Stimulated activated CD8-positive, alpha-beta memory T cell treated with anti-CD3 and anti-CD28 coated beads, Interleukin-4, amount 100 ng/mL, for 48 hours (primary cell): ENCODE data around the gene MMP24.
"Not testable (repeated sequence)": the region's sequence is repeated elsewhere in the genome, so short reads cannot be mapped to it uniquely, and the experiment has no call there.

Source experiments
- DNase-seq: peaks from one replicate; pipeline ENCODE4 v3.0.0-alpha.2; 2020

Gene MMP24

DNA sequence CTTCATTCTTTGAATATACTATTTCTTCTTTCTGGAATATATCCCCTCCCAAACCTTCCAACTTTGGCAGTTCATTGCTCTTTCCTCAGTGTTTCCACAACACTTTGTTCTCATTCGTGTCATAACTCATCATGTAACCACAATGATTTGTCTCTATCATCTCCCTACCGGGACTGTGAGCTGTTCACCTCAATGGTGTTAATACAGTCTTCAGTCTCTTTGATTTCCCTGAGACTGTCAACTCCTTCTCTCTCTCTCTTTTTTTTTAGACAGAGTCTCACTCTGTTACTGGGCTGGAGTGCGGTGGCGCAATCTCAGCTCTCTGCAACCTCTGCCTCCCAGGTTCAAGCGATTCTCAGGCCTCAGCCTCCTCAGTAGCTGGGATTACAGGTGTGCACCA, 2.5 kb upstream of the MMP24 start:
- no peak for DNase-seq

DNA sequence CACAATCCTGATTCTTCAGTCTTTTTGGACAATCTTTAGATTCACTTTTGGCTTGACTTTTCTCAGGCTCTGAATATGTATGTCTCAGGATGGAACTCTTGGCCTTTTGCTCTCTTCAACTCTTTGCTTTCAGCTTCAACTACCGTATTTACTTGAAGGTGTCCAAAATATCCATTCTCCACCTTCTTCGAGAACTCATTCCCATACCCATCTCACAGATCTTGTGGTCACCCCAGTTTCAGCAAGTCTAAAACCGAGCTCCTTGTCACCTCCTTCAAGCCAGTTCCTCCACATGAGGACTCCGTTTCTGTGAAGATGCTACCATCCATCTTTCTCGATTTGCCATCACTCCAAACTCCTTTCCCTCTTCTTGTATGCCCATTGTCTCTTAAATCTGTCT, 2.0 kb upstream of the MMP24 start:
- no peak for DNase-seq

- DNase-seq = no peak
These were observed 968 bp upstream of the MMP24 start for GRCh38 chr20:35225319-35226125.

GRCh38 chr20:35226884-35227681, 593 bp downstream of the MMP24 start:
- DNase-seq = peak; percentile 69

DNA sequence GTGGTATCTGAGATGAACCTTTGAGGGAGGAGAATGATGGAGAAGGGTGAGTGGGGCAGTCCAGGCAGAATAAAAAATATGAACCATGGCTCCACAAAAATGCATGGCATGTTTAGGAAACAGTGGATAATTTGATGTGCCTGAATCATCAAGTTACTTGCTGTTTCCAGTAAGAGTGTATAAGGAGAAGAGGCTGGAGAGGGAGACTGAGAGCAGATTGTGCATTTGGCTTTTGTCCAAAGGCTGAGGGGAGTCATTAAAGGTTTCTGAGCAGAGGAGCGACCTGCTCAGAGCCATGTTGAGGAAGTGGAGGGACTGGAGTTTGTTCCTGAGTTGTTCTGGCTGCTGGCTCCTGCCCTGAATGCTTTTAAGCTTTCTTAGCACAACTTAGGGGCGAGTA, 6.1 kb downstream of the MMP24 start:
- no peak for DNase-seq

- DNase-seq = no peak
These were observed 9.4 kb downstream of the MMP24 start for GRCh38 chr20:35235881-35236280.

GRCh38 chr20:35237486-35237885, 11.0 kb downstream of the MMP24 start:
- no peak for DNase-seq

DNA sequence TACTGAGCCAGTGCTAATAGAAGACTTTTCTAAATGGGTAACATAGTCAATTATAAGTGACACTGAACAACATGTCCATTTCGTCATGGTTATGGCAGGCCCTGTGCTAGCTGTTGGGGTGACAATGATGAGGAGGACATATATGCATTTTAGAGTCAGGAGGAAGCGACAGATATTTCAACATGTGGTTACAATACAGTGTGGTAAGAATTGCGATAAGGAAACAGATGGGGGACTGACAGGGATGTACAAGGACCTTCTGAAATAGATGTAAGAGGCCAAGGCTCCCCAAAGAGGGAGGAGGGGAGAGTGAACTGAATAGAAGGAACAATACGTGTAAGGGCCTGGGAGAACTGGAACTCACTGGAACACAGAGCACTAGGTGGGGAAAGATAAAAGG, 11.7 kb downstream of the MMP24 start:
- no peak for DNase-seq

- no peak for DNase-seq
These were observed 12.2 kb downstream of the MMP24 start for GRCh38 chr20:35238735-35239134.

DNA sequence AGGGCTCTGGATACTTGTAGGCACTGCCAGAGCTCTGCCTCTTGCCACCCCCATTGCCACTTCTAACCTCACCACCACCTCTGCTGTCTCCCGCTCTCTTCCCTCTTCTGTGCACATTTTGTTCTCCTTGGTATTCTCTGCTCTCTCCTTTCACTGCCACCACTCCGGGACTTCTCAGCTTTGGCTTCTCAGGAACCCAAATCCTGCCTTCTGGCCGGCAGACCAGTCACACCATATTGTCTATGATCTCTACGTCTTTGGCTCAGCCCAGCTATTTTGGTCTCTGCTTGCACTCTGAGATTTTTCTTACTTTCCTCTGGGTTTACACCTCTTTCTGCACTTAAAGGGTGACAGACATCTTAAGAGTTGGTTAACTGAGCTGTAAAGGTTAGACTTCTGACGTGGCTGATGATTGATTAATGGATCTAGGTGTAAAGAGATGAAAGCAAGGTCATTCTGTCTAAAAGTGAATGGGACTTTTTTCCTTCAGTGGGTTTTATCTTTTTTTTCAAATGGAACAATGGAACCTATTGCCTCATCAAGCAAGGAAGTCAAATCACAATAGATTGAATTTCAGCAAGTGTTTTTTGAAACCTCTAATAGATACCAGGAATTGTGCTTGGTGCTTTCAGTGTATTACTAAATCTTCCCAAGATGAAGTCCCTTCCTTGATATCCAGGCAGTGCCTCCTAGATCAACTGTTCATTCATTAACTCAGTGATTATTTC, 13.8 kb downstream of the MMP24 start:
- DNase-seq = no peak

DNA sequence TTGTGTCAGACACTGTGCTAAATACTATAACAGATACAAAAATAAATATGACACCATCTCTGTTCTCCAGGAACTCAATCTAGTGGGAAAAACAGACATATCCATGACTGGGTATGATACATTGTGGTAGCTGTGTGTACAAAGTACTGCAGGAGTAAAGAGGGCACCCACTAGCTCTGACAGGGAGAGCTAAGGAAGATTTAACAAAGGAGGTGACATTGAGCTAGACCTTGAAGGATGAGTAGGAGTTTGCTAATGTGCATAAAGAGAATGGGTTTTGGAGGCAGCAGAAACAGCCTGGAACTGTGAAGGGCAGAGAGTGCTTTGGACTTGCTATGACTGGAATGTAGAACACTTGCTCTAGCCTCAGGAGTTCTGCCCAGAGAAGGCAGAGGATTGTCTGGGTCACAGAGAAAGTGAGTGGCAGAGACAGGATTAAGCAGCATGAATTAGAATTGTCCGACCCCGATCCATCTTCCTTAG, 14.4 kb downstream of the MMP24 start:
- no peak for DNase-seq

GRCh38 chr20:35243317-35243716, 16.8 kb downstream of the MMP24 start:
- no peak for DNase-seq

- no peak for DNase-seq
These were observed 17.5 kb downstream of the MMP24 start for GRCh38 chr20:35243986-35244385.

DNA sequence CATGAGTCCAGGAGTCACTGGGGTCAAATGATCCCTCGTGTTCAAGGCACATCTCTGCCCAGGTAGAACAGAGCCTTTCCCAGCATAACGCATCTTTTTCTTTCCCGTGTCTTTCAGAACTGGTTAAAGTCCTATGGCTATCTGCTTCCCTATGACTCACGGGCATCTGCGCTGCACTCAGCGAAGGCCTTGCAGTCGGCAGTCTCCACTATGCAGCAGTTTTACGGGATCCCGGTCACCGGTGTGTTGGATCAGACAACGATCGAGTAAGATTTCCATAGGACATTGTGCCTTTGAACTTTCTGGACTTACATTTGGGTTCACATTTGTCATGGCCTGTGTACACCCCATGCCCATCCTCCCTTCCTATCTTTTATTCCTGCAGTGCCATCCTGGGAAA, 20.2 kb downstream of the MMP24 start:
- no peak for DNase-seq

DNA sequence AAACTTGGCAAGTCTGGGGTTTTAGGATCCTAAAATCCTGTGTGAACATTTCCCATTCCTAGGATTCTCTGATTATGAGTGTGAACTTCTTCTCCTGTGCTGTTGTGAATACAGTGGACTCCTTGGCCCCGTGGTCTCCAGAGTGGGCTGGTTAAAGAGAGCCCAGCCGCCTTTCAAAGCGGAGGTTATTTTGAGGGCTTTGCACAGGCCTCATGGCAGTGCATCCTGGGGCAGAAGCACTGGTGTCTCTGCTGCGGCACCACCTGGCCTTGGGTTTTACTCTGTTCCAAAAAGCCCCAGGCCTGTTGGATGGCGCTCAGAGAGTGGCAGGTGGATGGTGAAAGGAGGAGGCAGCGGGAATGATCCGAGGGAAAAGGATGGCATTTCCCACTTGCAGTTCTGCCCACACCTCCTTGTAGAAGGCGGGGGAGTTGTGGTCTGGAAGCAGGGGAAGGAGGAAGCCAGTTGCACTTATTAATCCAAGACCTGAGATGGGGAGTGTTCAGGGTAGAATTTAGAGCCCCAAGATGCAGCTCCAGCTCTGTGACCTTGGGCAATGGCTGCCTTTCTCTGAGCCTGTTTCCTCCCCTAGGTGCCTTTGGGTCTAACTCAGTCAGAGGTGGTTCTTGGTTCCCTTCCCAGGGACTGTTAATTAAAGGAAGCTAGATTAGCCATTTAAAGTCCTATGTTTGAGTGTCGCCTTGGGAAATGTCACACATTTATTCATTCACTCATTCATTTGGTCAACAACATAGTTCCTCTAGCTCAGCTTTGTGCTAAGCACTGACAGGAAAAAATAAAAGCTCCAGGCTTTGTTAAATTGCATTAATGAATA, 22.4 kb downstream of the MMP24 start:
- no peak for DNase-seq

GRCh38 chr20:35251613-35251940, 25.1 kb downstream of the MMP24 start:
- DNase-seq = no peak

- DNase-seq = no peak
These were observed 25.6 kb downstream of the MMP24 start for GRCh38 chr20:35252037-35252461.

- not testable (repeated sequence) for DNase-seq
These were observed 26.1 kb downstream of the MMP24 start for GRCh38 chr20:35252598-35252997.

DNA sequence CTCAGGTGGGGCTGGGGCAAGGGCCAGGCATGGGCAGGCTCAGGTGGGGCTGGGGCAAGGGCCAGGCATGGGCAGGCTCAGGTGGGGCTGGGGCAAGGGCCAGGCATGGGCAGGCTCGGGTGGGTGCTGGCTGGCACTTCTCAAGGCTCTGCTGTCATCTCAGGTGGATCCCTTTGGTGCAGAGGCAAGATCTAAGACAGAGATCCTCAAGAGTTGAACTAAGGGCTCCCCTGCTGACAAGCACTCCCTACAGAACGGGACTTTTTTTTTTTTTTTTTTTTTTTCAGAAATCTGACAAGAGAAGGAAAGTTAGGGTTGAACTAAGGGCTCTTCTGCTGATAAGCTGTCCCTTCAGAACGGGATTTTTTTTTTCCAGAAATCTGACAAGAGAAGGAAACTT, 26.5 kb downstream of the MMP24 start:
- DNase-seq = no peak

DNA sequence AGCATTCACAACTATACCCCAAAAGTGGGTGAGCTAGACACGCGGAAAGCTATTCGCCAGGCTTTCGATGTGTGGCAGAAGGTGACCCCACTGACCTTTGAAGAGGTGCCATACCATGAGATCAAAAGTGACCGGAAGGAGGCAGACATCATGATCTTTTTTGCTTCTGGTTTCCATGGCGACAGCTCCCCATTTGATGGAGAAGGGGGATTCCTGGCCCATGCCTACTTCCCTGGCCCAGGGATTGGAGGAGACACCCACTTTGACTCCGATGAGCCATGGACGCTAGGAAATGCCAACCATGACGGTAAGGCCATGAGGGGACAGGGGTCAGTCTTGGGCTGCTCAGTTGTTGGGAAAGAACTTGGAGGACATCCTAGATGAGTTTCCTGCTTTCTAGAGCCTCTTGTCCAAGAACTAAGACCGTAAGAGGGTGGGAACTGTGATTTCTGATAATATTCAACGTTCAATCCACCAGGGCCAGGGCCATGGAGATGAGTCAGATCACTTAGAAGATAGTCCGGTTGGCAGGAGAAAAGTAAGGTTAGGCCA, 28.0 kb downstream of the MMP24 start:
- DNase-seq = no peak

GRCh38 chr20:35257175-35257909, 30.9 kb downstream of the MMP24 start:
- DNase-seq = no peak

DNA sequence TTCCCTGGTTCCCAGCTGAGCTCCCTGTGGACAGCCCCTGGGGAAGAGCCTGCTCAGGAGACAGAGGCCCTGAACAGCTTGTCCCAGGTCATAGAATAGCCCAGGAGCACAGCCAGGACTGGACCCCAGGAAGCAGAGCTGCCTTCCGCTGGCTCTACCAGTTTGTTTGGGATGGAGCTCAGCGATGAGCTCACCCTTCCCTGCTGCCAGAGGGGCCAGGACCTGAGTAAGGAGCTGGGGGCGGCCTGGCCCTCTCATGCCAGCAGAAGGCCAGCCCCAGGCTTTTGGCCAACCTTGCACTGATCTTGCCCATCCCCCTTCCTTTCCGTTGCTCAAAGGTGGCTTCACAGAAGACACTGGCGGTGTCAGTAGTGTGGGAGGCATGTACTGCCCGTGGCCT, 33.9 kb downstream of the MMP24 start:
- DNase-seq = no peak
